ENCODE data around the gene CDK6. TPM values are rescaled to one million over a fixed set of nuclear protein-coding genes. Genes with fewer than 3 reads are reported as not detected.

Gene CDK6
- total RNA-seq, 1 experiment from 2014 or later = 41.4 TPM

- TF ChIP-seq SP1 (IDR thresholded peaks at IDR 0.05; ENCODE audit: low read depth) = no peak
Measured at GRCh38 chr7:92678291-92678920, 158.0 kb downstream of the CDK6 start (continued).

DNA sequence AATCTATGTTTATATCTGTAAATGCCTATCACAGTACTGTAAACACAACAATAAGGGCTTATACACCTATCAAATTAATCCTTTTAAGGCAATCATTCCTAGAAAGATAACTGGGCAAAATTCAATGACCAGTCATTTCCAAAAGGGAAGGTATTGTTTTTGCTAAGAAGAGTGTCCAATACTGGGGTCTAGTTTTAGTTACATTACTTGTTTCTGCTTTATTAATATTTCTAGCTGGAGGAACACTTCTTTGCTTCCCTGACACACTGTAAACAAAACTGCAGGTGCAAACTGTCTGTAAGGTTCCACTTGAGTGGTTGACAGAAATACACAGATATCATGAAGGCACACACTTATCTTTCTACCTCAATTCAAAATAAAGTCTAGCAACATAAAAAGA is 162.0 kb downstream of the CDK6 start:
- H3K27me3 ChIP-seq (ENCODE audit: insufficient read depth, low read length) = no peaks in the 10 kb centered on the region
- H3K79me2 ChIP-seq (ENCODE audit: insufficient read depth, low read length) = peaks cover 7% of the 10 kb centered on the region; the same call in 1 of the 2 replicates
- H3K9me2 ChIP-seq (ENCODE audit: insufficient read depth) = no peaks in the 10 kb centered on the region
- CTCF ChIA-PET = no interaction called here
- no peak overlapping the region for H3K9ac ChIP-seq (ENCODE audit: low read length)
- no peak for DNase-seq (ENCODE audit: low read depth, low spot score)
- no peaks in the 10 kb centered on the region for H3K36me3 ChIP-seq (ENCODE audit: control insufficient read depth in 1 of 2, insufficient read depth in 2 of 2, low read length in 2 of 2)
- no peak overlapping the region for H3K4me3 ChIP-seq (replicated peaks in 1 of 2; ENCODE audit: low read depth in 1 of 2, low read length in 2 of 2)
- H2AFZ ChIP-seq (ENCODE audit: low read depth, low read length, poor library complexity, severe bottlenecking) = no peak overlapping the region
- RAD21 ChIA-PET (ENCODE audit: low non-redundant PET in 1 of 2, low total read pairs in 2 of 2, uncharacterized antibody in 2 of 2, unreplicated experiment in 2 of 2) = no interaction called here
- H3K4me2 ChIP-seq (ENCODE audit: low read length) = no peak overlapping the region
- intact Hi-C loops (cut with micrococcal nuclease) = no loop called here
- H4K20me1 ChIP-seq (ENCODE audit: insufficient read depth) = no peaks in the 10 kb centered on the region
- no peaks in the 10 kb centered on the region for H3K4me1 ChIP-seq (ENCODE audit: control insufficient read depth in 1 of 2, insufficient read depth in 2 of 2, low read length in 2 of 2)
- TF ChIP-seq EZH2 (IDR thresholded peaks at IDR 0.05) = no peak
- BruUV-seq (replicated peaks) = no TSS peak
- no peaks in the 10 kb centered on the region for H3K9me3 ChIP-seq (ENCODE audit: control insufficient read depth in 1 of 2, insufficient read depth in 1 of 2, low read depth in 1 of 2, low read length in 2 of 2)
- H3K27ac ChIP-seq (ENCODE audit: low read depth, low read length) = no peak overlapping the region
- no peak for ATAC-seq
- POLR2A ChIA-PET = no interaction called here

DNA sequence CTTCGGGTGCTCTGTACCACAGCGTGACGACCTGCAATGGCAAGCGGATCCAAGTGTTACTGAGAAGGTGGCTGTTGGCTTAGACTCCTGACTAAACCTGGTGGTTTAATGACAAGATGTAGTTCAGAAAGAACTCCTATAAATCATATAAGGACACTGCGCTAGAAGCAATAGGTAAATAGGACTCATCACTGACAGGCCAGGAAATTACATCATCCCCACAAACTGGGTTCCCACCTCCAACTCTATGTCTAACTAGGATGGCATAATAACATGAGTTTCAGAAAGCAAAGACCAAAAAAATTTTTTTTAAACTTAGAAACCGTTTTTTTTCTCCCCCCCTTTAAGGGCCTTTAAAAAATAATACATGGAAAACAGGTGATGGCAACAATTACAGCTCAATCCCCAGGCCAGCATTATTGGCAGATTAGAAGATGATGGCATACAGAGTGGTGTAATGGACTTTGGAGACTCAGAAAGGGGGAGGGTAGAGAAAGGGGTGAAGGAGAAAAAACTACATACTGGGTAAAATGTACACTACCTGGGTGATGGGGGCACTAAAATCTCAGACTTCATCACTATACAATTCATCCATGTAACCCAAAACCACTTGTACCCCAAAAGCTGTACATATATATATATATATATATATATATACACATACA is 164.7 kb downstream of the CDK6 start:
- POLR2A ChIA-PET = no interaction called here
- no peaks in the 10 kb centered on the region for H3K9me3 ChIP-seq (ENCODE audit: control insufficient read depth in 1 of 2, insufficient read depth in 1 of 2, low read depth in 1 of 2, low read length in 2 of 2)
- no peak overlapping the region for H3K4me2 ChIP-seq (ENCODE audit: low read length)
- no peak overlapping the region for H3K27ac ChIP-seq (ENCODE audit: low read depth, low read length)
- no peaks in the 10 kb centered on the region for H3K36me3 ChIP-seq (ENCODE audit: control insufficient read depth in 1 of 2, insufficient read depth in 2 of 2, low read length in 2 of 2)
- DNase-seq (ENCODE audit: low read depth, low spot score) (no peak), ATAC-seq (no peak)
- H3K9ac ChIP-seq (ENCODE audit: low read length) = no peak overlapping the region
- no peak overlapping the region for H2AFZ ChIP-seq (ENCODE audit: low read depth, low read length, poor library complexity, severe bottlenecking)
- peaks cover 7% of the 10 kb centered on the region; the same call in 1 of the 2 replicates for H3K79me2 ChIP-seq (ENCODE audit: insufficient read depth, low read length)
- BruUV-seq (replicated peaks) = no TSS peak
- CTCF ChIA-PET = no interaction called here
- H3K4me3 ChIP-seq (replicated peaks in 1 of 2; ENCODE audit: low read depth in 1 of 2, low read length in 2 of 2) = no peak overlapping the region
- intact Hi-C loops (cut with micrococcal nuclease) = no loop called here
- TF ChIP-seq SRF (IDR thresholded peaks at IDR 0.05; ENCODE audit: low read depth) = no peak
- H4K20me1 ChIP-seq (ENCODE audit: insufficient read depth) = no peaks in the 10 kb centered on the region
- no peaks in the 10 kb centered on the region for H3K27me3 ChIP-seq (ENCODE audit: insufficient read depth, low read length)
- RAD21 ChIA-PET (ENCODE audit: low non-redundant PET in 1 of 2, low total read pairs in 2 of 2, uncharacterized antibody in 2 of 2, unreplicated experiment in 2 of 2) = no interaction called here
- no peaks in the 10 kb centered on the region for H3K9me2 ChIP-seq (ENCODE audit: insufficient read depth)
- no peaks in the 10 kb centered on the region for H3K4me1 ChIP-seq (ENCODE audit: control insufficient read depth in 1 of 2, insufficient read depth in 2 of 2, low read length in 2 of 2)

Measured in HCT116 (cell line).